ENCODE results near the gene ZNF23. TPM values are rescaled to one million over a fixed set of nuclear protein-coding genes. Genes with fewer than 3 reads are reported as not detected.

The ZNF23 gene
- total RNA-seq, 1 experiment from 2014 or later, result 11.6 TPM

- Mint-ChIP-seq H3K4me3 (no peak overlapping the region), H3K36me3 (no peaks in the 10 kb centered on the region), H3K27me3 (ENCODE audit: low read depth) (peaks cover 8% of the 10 kb centered on the region), H3K27ac (no peak overlapping the region), H3K9me3 (no peaks in the 10 kb centered on the region), H3K4me1 (no peaks in the 10 kb centered on the region)
- ATAC-seq (no peak), DNase-seq (ENCODE audit: low spot score) (no peak)
- no peak for TF ChIP-seq ZBTB21 (CRISPR knock-in tag; IDR thresholded peaks at IDR 0.05; ENCODE audit: borderline replicate concordance)
- TF ChIP-seq SMAD3 (CRISPR knock-in tag; IDR thresholded peaks at IDR 0.05; ENCODE audit: borderline replicate concordance), result no peak
- TF ChIP-seq, protein P1, sequence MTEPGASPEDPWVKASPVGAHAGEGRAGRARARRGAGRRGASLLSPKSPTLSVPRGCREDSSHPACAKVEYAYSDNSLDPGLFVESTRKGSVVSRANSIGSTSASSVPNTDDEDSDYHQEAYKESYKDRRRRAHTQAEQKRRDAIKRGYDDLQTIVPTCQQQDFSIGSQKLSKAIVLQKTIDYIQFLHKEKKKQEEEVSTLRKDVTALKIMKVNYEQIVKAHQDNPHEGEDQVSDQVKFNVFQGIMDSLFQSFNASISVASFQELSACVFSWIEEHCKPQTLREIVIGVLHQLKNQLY (CRISPR knock-in tag; IDR thresholded peaks at IDR 0.05), result no peak
- POLR2A ChIA-PET, result interaction anchor here (1.4 kb wide), 1 partner anchor 12 kb away, joined by 3 read pairs; no protein-coding TSS in a partner anchor
- CTCF ChIA-PET, result interaction anchor here (1.2 to 1.5 kb wide), 2 partner anchors 51 to 78 kb away, joined by 3 read pairs; no protein-coding TSS in a partner anchor
Observed at GRCh38 chr16:71491054-71491453, 29.0 kb upstream of the ZNF23 start.

- no peaks in the 10 kb centered on the region for H3K4me1 Mint-ChIP-seq
- no peaks in the 10 kb centered on the region for H3K9me3 Mint-ChIP-seq
- H3K27ac Mint-ChIP-seq, result no peak overlapping the region
- H3K27me3 Mint-ChIP-seq (ENCODE audit: low read depth), result peaks cover 9% of the 10 kb centered on the region
- no peak for ATAC-seq
- ChIA-PET CTCF (interaction anchor here (1.4 to 1.9 kb wide), 4 partner anchors 9 to 78 kb away, joined by 3 to 8 read pairs (median 5); no protein-coding TSS in a partner anchor), POLR2A (interaction anchor here (1.4 kb wide), 1 partner anchor 11 kb away, joined by 3 read pairs; no protein-coding TSS in a partner anchor)
- TF ChIP-seq ZNF263 (CRISPR knock-in tag; IDR thresholded peaks at IDR 0.05; ENCODE audit: low read depth) (no peak), ZNF671 (CRISPR knock-in tag; IDR thresholded peaks at IDR 0.05) (no peak), TEAD1 (CRISPR knock-in tag; IDR thresholded peaks at IDR 0.05) (no peak), GABPB1 (CRISPR knock-in tag; IDR thresholded peaks at IDR 0.05) (no peak), ELF4 (CRISPR knock-in tag; IDR thresholded peaks at IDR 0.05; ENCODE audit: low read depth) (no peak), JUN (CRISPR knock-in tag; IDR thresholded peaks at IDR 0.05) (no peak)
- TF ChIP-seq, protein P2, sequence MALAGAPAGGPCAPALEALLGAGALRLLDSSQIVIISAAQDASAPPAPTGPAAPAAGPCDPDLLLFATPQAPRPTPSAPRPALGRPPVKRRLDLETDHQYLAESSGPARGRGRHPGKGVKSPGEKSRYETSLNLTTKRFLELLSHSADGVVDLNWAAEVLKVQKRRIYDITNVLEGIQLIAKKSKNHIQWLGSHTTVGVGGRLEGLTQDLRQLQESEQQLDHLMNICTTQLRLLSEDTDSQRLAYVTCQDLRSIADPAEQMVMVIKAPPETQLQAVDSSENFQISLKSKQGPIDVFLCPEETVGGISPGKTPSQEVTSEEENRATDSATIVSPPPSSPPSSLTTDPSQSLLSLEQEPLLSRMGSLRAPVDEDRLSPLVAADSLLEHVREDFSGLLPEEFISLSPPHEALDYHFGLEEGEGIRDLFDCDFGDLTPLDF (CRISPR knock-in tag; IDR thresholded peaks at IDR 0.05), result no peak
- TF ChIP-seq, protein P3, sequence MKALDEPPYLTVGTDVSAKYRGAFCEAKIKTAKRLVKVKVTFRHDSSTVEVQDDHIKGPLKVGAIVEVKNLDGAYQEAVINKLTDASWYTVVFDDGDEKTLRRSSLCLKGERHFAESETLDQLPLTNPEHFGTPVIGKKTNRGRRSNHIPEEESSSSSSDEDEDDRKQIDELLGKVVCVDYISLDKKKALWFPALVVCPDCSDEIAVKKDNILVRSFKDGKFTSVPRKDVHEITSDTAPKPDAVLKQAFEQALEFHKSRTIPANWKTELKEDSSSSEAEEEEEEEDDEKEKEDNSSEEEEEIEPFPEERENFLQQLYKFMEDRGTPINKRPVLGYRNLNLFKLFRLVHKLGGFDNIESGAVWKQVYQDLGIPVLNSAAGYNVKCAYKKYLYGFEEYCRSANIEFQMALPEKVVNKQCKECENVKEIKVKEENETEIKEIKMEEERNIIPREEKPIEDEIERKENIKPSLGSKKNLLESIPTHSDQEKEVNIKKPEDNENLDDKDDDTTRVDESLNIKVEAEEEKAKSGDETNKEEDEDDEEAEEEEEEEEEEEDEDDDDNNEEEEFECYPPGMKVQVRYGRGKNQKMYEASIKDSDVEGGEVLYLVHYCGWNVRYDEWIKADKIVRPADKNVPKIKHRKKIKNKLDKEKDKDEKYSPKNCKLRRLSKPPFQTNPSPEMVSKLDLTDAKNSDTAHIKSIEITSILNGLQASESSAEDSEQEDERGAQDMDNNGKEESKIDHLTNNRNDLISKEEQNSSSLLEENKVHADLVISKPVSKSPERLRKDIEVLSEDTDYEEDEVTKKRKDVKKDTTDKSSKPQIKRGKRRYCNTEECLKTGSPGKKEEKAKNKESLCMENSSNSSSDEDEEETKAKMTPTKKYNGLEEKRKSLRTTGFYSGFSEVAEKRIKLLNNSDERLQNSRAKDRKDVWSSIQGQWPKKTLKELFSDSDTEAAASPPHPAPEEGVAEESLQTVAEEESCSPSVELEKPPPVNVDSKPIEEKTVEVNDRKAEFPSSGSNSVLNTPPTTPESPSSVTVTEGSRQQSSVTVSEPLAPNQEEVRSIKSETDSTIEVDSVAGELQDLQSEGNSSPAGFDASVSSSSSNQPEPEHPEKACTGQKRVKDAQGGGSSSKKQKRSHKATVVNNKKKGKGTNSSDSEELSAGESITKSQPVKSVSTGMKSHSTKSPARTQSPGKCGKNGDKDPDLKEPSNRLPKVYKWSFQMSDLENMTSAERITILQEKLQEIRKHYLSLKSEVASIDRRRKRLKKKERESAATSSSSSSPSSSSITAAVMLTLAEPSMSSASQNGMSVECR (CRISPR knock-in tag; IDR thresholded peaks at IDR 0.05; ENCODE audit: borderline replicate concordance), result no peak
- TF ChIP-seq, protein P4, sequence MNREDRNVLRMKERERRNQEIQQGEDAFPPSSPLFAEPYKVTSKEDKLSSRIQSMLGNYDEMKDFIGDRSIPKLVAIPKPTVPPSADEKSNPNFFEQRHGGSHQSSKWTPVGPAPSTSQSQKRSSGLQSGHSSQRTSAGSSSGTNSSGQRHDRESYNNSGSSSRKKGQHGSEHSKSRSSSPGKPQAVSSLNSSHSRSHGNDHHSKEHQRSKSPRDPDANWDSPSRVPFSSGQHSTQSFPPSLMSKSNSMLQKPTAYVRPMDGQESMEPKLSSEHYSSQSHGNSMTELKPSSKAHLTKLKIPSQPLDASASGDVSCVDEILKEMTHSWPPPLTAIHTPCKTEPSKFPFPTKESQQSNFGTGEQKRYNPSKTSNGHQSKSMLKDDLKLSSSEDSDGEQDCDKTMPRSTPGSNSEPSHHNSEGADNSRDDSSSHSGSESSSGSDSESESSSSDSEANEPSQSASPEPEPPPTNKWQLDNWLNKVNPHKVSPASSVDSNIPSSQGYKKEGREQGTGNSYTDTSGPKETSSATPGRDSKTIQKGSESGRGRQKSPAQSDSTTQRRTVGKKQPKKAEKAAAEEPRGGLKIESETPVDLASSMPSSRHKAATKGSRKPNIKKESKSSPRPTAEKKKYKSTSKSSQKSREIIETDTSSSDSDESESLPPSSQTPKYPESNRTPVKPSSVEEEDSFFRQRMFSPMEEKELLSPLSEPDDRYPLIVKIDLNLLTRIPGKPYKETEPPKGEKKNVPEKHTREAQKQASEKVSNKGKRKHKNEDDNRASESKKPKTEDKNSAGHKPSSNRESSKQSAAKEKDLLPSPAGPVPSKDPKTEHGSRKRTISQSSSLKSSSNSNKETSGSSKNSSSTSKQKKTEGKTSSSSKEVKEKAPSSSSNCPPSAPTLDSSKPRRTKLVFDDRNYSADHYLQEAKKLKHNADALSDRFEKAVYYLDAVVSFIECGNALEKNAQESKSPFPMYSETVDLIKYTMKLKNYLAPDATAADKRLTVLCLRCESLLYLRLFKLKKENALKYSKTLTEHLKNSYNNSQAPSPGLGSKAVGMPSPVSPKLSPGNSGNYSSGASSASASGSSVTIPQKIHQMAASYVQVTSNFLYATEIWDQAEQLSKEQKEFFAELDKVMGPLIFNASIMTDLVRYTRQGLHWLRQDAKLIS (CRISPR knock-in tag; IDR thresholded peaks at IDR 0.05; ENCODE audit: borderline replicate concordance), result no peak
- no peak overlapping the region for H3K4me3 Mint-ChIP-seq
- H3K36me3 Mint-ChIP-seq, result no peaks in the 10 kb centered on the region
- no peak for DNase-seq (ENCODE audit: low spot score)
Observed at GRCh38 chr16:71490361-71490760, 28.3 kb upstream of the ZNF23 start.
